Femur (tissue), 1 donor: ENCODE results near the gene TBATA.

Experiments
- DNase-seq: peaks from one replicate; pipeline ENCODE4 v3.0.0-alpha.2; 2017

The TBATA gene

GRCh38 chr10:70761031-70761601, 24.1 kb downstream of the TBATA start:
- no peak for DNase-seq

GRCh38 chr10:70760271-70760787, 24.8 kb downstream of the TBATA start:
- no peak for DNase-seq

GRCh38 chr10:70759781-70760180, 25.4 kb downstream of the TBATA start:
- DNase-seq: no peak

- DNase-seq: peak; percentile 86
Observed at GRCh38 chr10:70758757-70759514, 26.2 kb downstream of the TBATA start.

- DNase-seq: no peak
Observed at GRCh38 chr10:70757856-70758255, 27.3 kb downstream of the TBATA start.

GRCh38 chr10:70756700-70757360, 28.3 kb downstream of the TBATA start:
- no peak for DNase-seq

GRCh38 chr10:70753841-70754621, 31.1 kb downstream of the TBATA start:
- DNase-seq: no peak

DNA sequence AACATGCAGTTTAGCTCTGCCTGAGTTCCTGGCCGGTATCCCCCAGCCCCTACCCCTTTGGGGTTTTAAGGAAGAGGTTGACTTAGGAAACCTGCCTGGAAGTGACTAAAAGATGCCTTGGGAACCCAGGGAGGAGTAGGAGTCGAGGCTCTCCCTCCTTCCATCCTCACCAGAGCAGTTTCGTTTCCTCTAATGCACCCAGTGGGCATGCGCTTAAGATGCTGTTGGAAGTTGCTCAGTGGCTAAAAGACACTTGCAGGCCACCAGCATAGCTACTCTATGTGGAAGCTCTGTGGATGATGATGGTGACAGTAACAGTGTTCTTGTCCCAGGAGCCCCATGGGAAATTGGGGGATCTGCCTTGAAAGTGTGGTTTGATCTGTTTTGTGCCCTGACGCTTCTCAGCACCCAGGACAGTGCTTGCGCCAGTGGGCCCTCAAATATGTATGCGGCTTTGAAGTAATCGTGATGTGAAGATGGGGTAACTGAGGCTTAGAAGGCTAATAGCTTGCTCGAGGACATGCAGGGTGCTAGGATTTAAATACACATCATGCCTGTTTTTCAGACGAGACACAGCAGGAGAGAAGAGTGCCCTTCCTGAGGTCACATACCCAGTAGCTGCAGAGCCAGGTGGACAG, 32.0 kb downstream of the TBATA start:
- no peak for DNase-seq

DNA sequence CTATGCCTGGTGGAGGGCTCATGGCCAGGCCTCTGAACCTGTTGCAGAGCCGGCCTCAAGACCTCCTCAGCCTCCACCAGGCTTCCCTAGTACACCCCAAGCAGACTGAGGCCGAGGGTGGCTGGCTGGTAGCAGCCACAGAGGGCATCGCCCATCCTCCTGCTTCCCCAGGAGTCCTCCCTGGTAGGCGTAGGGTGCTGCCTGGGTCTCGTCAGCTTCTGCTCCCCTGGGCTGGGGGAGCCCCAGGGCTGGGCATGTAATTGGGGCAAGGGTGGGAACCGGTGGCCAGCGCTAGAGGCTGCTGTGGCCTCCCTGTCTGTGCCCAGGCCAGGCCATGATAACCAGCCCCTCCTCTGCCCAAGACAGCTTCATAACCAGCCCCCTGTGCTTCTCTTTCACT, 32.6 kb downstream of the TBATA start:
- DNase-seq: no peak

GRCh38 chr10:70751991-70752390, 33.2 kb downstream of the TBATA start:
- no peak for DNase-seq

DNA sequence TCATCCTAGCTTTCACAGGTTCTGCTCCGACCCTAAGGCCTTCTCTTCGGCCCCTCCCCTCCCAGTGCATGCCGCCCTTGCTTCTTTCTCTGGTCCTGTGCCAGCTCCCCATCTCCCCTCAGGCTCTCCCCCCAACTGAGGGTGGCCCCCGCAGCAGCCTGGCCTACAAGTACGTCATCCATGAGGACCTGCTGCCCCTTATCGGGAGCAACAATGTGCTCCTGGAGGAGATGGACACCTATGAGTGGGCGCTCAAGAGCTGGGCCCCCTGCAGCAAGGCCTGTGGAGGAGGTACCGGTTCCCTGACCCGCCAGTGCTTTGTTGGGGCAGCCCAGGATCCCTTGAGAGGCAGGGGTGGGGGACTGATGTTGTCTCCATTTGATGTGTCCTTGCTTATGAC, 33.8 kb downstream of the TBATA start:
- no peak for DNase-seq

DNA sequence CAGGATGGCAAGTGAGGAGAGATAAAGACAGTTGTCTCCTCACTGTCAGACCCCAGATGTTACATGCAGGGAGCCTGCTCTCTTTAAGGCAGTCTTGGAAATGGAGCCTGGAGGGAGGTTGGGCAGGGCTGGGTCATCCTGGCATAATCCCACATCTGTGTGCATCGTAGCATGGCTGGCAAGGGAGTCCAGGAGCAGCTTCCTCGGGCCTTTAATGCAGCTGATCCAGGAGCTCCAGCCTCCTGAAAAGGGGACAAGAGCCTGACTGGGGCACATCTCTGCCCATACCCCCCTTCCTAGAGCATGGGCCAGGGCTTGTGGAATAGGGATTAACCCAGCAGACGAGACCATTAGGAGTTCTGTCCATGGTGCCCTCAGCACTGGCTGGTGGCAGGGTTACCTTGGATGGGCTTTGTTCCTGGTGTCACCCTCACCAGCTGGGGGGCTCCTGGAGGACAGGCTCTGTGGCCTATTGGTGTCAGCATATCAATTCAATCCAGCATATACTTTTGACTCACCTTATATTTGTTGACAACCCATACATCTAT, 34.9 kb downstream of the TBATA start:
- no peak for DNase-seq

- DNase-seq: no peak
Observed at GRCh38 chr10:70749756-70750155, 35.4 kb downstream of the TBATA start.

DNA sequence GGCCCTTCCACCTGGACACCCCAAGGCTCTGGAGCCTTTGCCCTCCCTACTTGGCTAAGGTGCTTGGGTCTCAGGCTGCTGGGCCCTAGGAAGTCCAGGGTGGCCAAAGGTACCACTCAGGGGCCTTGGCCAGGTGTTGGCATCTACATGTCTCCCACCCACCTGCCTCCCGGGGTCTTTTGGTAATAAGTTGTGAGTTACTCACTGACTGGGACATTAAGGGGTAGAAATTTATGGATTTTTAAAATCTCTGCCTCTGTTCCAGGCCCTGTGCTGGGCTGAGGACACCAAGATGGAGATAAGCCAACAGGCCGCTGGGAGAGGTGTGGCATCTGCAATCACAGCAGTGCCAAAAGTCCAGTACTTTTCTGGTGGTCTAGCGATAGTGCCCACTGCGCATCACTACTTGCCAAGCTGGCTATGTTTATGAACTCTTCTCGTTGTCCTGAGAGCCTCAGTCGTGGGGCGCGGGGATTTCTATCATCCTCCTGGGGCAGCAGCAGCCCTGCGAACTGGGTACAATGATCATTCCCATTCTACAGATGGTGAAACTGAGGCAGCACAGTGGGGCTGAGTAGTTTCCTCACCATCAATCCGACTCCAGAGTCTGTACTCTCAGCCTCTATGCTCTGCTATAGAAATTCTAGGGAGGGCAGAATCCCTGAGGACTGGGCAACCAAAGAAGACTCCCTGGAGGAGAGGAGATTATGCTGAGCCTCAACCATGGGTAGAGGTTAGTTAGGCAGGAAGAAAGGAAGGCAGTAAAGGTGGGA, 36.2 kb downstream of the TBATA start:
- DNase-seq: no peak

GRCh38 chr10:70748305-70748704, 36.9 kb downstream of the TBATA start:
- no peak for DNase-seq

DNA sequence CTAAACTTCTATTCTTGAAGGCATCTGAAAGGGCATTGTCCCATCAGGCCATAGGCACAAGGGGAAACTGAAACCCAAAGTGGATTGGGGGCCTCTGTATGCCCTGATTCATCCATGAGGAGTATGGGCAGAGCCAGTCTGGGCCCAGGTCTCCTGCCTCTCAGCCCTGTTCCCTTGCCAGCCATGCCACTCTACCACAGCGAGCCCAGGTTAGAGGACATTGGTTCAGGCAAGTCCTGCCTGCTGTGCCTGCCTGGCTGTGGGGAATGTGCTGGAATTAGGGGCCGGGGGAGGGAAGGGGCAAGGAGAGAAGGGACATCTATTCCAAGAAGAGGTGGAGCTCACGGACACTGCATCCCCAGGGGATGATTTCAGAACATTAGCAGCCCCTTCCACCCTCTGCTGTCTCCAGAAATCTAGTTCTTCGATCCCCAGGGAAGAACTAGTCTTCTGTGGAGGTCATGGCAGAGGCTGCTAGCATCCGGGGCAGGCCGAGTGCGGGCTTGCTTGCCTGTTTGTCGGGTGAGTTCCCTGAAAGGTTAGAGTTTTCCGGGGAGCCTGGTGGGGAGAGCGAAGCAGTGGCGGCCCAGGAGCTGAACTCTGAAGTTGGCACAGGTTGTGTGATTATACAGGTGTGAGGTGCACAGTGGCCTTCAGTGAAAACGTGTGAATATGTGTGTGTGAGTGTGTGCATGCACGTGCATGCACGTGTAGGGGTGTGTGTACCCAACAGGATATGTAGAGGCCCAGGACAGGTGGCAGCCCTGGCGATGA, 37.8 kb downstream of the TBATA start:
- DNase-seq: no peak

DNA sequence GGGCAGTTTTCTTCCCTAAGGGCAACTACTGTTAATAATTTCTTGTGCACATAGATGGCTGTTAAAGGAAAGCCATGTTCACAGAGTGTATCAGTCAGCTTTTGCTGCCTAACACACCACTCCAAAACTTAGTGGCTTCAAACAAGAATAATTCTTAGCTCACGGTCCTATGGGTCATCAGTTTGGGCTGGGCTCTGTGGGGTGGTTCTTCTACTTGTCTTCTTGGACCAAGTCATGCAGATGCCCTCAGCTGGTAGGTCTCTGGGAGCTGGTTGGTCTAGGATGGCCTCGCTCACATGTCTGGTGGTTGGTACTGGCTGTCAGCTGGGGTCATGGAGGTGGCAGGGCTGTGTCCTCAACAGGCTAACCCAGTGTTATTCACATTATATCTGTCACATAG, 39.6 kb downstream of the TBATA start:
- DNase-seq: no peak

GRCh38 chr10:70744617-70745143, 40.5 kb downstream of the TBATA start:
- no peak for DNase-seq

DNA sequence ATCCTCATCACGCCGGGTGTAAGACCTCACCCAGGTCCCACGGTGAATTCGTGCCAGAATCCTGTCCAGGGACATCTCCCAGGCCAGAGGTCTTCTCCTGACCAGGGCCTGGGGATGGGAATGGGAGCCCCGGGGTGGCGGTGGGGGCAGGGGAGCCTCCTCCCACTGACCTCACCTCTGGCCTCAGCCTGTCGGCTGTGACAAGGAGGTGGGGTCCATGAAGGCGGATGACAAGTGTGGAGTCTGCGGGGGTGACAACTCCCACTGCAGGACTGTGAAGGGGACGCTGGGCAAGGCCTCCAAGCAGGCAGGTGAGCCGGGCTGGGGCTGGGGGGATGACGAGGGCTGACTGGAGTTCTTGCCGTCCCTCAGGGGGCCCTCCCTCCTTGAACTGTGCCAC, 41.3 kb downstream of the TBATA start:
- DNase-seq: no peak

- DNase-seq: no peak
Observed at GRCh38 chr10:70743430-70743788, 41.8 kb downstream of the TBATA start.
